ENCODE results near the gene GPR162.

GRCh38 chr12:6791931-6792520, 29.6 kb upstream of the GPR162 start:
- TF ChIP-seq CTCF (conservative IDR thresholded peaks at IDR 0.05; ENCODE audit: low read depth, low read length) (no peak), EZH2 (IDR thresholded peaks at IDR 0.05; ENCODE audit: borderline replicate concordance, low read depth, low read length, poor library complexity, severe bottlenecking) (no peak)

Data from A673 (cell line).